Endometrial microvascular endothelial cells (primary cell): Measurements from ENCODE around the gene ELAVL1. TPM values are rescaled to one million over a fixed set of nuclear protein-coding genes. Genes with fewer than 3 reads are reported as not detected.
"Not testable (repeated sequence)": the region's sequence is repeated elsewhere in the genome, so short reads cannot be mapped to it uniquely, and the experiment has no call there.

ENCODE experiments used
- in situ Hi-C: cut with HindIII; loops from 2 replicates; pipeline ENCODE4 v1.10.0; 2017; ENCODE audit warnings: low sequenced_read_pairs, low pct_unique_long_range_greater_than_20kb; ENCODE audit errors: inconsistent ontology term
- total RNA-seq: library from RNA; depleted of rRNA; stranded (reverse); fragments of >200 nt; gene quantifications from one replicate; pipeline ENCODE4 v1.2.3, GENCODE V29; 2015; ENCODE audit errors: inconsistent ontology term

Gene ELAVL1
- total RNA-seq, 1 donor from 2014 or later: 68.0 TPM

- in situ Hi-C loops: no loop called here
Measured at GRCh38 chr19:7953060-7953459, 52.4 kb downstream of the ELAVL1 start.

- in situ Hi-C loops: no loop called here
Measured at GRCh38 chr19:7947939-7948338, 57.5 kb downstream of the ELAVL1 start.

- in situ Hi-C loops: no loop called here
Measured at GRCh38 chr19:7944177-7944761, 61.2 kb downstream of the ELAVL1 start.

DNA sequence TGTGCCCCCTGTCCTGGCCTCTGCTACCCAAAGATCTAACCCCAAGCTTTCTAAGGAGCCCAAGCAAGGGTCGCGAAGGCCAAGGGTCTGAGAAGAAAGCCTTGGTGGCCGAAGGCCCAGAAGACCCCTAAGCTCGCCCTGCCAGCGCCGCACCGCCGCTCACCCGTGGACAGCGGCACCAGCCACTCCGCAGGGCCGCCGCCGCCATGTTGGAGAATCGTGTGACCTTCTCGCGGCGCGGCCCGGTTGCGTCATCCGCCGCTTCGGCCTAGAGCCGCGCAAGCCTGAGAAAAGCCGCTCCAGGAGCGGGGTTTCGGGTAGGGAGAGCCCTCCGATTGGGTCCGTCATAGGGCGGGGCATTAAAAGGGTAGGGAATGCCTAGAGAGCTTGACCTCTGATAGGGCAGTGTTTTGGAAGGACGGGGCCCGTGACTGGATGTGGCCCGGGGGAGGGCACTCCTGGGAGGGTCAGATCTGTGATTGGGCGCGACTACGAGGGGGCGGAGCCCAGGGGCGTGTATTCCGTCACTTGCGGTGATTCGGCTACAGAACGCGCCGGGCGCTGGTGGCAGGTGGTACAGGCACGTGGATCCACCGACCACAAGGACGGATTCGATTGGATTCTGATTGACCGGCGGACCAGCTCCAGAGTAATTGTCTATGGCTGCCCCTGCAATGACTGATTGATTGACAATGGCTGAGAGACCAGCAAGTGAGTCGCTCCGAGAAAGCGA lies 61.8 kb downstream of the ELAVL1 start, which contains the start of gene TIMM44:
Gene TIMM44 (minus strand): TSS at position 223 of the 733 bp plus-strand sequence. CDS start 15 bp downstream, at position 208.
- in situ Hi-C loops: no loop called here

DNA sequence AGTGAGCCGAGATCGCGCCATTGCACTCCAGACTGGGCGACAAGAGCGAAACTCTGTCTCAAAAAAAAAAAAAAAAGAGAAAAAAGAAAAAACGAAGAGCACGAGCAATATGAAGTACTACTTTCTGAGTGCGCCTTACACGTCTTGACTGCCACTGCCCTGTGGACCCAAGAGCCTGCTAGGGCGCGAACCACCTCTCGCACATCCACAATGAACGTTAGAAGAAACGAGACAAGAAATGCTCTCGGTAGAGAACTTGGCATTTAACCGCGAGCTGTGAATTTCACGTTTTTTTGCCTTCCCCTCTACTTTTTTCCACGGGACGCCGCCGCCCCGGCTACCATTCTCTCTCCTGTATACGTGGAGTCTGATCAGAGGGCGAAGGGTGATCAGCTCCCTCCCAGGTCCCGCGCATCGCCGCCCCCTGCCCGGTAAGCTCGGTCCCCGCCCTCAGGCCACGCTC lies 62.4 kb downstream of the ELAVL1 start:
- in situ Hi-C loops: no loop called here

DNA sequence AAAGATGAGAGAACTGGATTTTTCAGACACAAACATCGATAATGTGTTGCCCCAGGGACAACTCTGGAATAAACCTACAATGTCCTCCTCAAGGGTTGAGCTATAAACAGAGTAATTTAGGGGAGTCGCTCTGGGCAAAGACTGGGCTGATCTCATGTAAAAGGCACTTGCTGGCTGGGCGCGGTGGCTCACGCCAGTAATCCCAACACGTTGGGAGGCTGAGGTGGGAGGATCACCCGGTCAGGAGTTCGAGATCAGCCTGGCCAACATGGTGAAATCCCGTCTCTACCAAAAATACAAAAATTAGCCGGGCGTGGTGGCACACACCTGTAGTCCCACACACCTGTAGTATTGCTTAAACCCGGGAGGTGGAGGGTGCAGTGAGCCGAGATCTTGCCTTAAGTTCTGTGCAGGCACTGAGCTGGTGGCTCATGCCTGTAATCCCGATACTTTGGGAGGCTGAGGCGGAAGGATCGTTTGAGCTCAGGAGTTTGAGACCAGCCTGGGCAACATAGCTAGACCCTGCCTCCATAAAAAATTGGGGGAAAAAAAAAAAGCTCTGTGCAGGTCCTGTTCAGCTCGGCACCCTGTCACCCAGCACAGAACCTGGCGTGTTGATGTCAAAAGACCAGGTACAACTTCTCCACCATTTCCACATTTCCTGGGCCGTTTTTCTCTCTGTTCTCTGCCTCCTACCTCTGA lies 63.4 kb downstream of the ELAVL1 start:
- in situ Hi-C loops: no loop called here

DNA sequence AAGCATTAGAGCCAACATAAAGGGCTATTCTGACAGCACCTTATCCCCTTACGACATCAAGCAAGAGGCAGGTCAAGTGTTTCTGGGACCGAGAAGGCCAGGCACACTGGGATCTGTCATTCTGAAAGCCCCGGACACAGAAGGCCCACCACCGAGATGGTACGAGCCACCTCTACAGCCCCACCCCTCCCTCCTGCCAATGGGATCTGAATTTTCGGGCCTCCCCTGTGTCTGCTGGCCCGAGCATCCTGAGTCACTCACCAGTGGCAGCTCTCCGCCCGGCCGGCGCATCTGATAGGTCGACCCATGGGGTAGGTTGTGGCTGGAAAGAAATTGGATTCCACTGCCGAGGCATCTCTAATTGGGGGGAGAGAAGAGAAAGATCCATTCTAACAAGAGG lies 64.6 kb downstream of the ELAVL1 start:
- in situ Hi-C loops: no loop called here

DNA sequence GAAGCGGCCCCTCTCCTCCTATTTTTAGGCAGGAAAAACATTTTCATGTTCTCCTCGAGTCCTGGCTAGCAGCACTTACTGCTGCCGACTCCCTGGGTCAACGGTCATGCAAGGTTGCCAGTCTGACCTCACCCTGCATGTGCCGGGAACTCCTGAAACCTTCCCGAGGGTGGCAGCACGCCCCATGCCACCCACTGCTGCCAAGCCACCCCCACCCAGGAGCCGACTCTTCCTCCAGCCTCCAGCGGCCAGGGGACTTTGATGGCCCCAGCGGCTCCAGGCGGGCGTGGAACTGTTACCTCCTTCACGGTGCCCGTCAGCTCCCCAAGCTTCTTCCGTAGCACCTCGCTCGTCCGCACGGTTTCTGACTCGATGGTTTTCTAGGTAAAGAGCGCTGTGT lies 70.7 kb downstream of the ELAVL1 start:
- in situ Hi-C loops: no loop called here

DNA sequence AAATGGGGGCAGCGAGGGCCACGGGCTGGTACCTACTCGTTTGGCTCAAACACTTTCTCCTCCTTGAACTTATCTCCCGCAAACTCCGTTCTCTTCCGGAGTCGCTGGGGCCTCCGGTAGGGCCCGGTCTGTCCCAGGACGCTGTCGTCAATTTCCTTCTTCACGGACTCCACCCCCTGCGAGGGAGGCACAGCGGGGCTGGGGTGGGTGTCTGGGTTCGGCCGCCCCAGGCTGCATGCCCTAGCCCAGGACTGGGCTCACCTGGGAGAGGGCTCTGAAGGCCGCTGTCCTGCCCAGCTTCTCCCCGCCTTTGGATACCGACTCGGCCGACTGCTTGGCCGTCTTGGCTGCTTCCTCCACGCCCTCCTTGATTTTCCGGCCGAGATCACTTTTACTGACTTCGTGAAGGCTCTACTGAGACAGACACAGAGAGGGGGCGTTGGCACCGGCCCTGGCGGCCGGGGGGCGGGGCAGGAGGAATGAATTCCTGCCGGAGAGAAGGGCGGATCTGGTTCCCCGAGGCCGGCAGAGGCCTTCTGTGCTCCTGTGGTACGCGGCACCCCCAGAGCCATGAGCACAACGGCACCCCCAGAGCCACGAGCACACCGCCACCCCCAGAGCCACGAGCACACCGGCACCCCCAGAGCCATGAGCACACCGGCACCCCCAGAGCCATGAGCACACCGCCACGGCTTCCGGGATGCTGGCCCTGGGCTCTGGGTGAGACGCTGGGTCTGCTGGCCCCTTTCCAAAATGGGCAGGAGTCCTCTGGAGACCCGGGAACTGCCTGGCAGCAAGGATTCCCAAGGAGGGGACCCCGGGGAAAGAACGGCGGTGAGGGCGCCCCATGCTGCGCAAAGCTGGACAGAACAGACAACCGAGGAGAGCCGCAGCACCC lies 71.4 kb downstream of the ELAVL1 start:
- in situ Hi-C loops: no loop called here

- in situ Hi-C loops: no loop called here
Measured at GRCh38 chr19:7933411-7933810, 72.0 kb downstream of the ELAVL1 start.

- in situ Hi-C loops: no loop called here
Measured at GRCh38 chr19:7932930-7933300, 72.5 kb downstream of the ELAVL1 start.

DNA sequence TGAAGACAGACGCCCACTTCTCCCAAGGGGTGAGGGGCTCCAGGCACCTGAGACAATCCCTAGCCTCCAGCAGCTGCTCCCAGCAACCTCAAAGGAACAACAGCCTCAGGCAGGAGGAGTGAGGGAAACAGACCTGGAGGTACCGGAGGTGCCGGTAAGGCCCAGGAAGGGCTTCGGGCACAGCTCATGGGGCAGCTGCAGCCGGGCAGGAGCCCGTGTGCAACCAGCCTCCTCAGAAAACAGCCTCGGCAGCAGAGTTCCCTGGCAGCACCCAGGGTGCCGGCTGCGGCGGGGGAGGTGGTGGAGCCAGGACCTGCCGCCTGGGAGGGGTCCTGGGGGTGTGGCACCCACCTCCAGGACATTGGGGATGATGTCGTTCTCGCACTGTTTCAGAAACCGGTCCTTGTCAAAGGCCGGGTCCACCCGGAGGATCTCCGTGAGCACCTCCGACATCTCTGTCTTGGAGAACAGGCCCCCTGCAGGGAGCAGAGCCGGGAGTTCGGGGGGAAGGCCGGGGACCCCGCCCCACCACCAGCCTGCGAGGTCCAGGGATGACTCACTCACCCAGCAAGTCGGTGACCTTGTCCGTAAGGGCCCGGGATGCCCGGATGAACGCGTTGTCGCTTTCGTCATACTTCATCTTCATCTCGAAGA lies 73.0 kb downstream of the ELAVL1 start:
- in situ Hi-C loops: no loop called here

GRCh38 chr19:7931221-7932061 lies 74.0 kb downstream of the ELAVL1 start:
- in situ Hi-C loops: no loop called here

- in situ Hi-C loops: no loop called here
Measured at GRCh38 chr19:7930765-7931164, 74.7 kb downstream of the ELAVL1 start.

DNA sequence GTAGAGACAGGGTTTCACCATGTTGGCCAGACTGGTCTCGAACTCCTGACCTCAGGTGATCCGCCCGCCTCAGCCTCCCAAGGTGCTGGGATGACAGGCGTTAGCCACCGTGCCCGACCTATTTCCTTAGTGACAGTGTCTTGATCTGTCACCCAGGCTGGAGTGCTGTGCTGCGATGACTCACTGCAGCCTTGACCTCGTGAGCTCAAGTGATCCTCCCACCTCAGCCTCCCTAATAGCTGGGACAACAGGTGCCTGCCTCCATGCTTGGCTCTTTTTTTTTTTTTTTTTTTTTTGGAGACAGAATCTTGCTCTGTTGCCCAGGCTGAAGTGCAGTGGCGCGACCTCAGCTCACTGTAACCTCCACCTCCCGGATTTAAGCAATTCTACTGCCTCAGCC lies 75.4 kb downstream of the ELAVL1 start:
- in situ Hi-C loops: not testable (repeated sequence)

DNA sequence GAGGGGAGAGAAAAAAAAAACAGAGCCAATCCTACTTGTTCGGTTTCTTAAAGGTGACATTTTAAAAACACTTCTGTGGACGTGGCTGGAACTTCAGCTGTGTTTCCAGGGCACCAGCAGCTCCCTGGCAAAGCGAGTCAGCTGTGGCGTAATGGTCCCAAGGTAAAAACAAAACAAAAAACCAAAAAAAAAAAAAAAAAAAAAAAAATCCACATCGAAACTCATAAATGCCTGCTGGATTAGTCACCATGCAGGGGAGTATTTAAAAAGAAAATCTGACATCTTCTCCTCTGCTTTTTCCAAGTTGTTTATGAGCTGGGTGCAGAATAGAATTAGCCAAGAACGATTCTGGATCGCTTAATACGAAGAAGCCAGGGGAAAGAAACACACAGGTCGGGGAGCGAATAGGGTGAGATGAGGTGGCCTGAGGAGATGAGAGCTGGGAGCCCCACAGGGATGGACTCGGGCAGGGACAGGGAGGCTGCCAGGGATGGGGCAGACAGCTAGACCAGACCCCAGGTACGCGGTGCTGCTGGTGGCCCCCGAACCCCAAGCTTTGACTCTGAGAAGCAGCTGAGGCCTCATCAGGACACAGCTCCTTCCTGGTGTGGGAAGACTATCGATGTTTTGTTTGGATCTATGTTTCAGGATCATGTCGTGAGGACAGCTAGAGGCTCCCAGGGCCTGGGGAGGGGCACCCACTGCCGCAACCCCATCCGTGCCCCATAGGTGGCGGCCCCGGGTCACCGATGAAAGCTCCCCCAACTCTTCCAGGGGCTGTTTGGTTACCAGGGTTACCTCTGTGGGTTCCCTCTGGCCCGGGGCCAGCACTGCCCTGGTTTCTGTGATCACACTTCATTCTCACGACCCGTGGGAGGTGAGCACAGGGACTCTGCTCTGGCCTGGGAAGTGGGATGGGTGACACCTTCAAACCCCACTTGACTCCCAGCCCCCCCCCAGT lies 76.4 kb downstream of the ELAVL1 start:
- in situ Hi-C loops: no loop called here

DNA sequence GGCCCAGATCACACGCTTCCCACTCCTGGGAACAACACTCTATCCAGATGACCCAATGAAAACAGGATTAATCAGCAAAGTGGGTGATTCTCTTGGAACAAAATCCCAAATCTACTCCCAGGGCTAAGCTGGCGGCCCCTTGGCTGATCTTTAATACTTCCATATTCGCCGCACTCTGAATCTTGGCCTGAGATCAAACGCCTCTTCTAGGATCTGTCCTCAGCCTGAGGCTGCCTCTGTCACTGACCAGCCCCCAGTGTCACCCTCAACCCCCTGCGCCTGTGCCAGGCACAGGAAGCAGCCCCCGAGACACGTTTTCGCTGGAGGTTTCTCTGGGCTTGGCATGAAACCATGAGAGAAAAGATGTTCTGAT lies 77.1 kb downstream of the ELAVL1 start:
- in situ Hi-C loops: no loop called here
